Measurements from ENCODE around the gene C17orf113.

GRCh38 chr17:42038221-42038973 lies 12.0 kb downstream of the C17orf113 start:
- TF ChIP-seq, protein P1, sequence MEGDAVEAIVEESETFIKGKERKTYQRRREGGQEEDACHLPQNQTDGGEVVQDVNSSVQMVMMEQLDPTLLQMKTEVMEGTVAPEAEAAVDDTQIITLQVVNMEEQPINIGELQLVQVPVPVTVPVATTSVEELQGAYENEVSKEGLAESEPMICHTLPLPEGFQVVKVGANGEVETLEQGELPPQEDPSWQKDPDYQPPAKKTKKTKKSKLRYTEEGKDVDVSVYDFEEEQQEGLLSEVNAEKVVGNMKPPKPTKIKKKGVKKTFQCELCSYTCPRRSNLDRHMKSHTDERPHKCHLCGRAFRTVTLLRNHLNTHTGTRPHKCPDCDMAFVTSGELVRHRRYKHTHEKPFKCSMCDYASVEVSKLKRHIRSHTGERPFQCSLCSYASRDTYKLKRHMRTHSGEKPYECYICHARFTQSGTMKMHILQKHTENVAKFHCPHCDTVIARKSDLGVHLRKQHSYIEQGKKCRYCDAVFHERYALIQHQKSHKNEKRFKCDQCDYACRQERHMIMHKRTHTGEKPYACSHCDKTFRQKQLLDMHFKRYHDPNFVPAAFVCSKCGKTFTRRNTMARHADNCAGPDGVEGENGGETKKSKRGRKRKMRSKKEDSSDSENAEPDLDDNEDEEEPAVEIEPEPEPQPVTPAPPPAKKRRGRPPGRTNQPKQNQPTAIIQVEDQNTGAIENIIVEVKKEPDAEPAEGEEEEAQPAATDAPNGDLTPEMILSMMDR (IDR thresholded peaks at IDR 0.05; ENCODE audit: low read depth, low read length, poor library complexity, severe bottlenecking) = no peak
- TF ChIP-seq EZH2phosphoT487 (IDR thresholded peaks at IDR 0.05; ENCODE audit: borderline replicate concordance, low read length) = no peak

All from DOHH2 (cell line).